PC-3 (cell line): ENCODE data around the gene EEF1AKMT4.

Experiments used
- CTCF ChIP-seq: fragments of 300-600 bp; sonication (generic); conservative IDR thresholded peaks from 2 replicates; pipeline ENCODE4 v1.5.1; 2017; ENCODE audit warnings: antibody characterized with exemption, low read depth, mild to moderate bottlenecking, low read length
- EZH2 ChIP-seq: fragments of 300-600 bp; sonication (generic); IDR thresholded peaks from one replicate; pipeline ENCODE4 v1.6.1; 2017; ENCODE audit warnings: antibody characterized with exemption, mild to moderate bottlenecking, low read length; ENCODE audit not compliant: unreplicated experiment

DNA sequence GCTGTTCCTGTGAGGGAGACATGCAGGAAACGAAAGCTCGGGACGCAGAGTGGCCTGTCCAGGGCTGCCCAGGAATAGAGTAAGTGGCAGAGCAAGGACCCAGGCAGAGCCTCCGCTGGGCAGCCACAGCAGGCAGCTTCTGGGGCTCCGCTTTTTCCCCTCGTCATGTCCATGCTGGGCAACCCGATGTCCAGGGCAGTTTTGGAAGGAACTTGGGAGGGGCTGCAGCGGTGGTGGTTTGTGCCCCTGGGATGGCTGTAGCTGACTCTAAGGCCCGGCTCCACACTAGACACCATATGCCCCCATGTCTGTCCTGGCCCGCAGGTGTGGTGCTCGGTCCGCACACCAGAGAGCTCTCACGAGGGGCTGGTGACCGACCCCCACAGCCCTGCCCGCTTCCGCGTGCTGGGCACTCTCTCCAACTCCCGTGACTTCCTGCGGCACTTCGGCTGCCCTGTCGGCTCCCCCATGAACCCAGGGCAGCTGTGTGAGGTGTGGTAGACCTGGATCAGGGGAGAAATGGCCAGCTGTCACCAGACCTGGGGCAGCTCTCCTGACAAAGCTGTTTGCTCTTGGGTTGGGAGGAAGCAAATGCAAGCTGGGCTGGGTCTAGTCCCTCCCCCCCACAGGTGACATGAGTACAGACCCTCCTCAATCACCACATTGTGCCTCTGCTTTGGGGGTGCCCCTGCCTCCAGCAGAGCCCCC, 42.4 kb downstream of the EEF1AKMT4 start:
- TF ChIP-seq CTCF (no peak), EZH2 (no peak)
